Measurements from ENCODE around the gene SMCO4.

GRCh38 chr11:93577286-93577685, 34.1 kb upstream of the SMCO4 start:
- TF ChIP-seq CTCF (IDR thresholded peaks at IDR 0.05; ENCODE audit: insufficient read depth, low read length, poor library complexity, severe bottlenecking) = no peak
- TF ChIP-seq EZH2phosphoT487 (conservative IDR thresholded peaks at IDR 0.05; ENCODE audit: low read length) = no peak

Data from SU-DHL-6 (cell line).